Activated CD4-positive, alpha-beta T cell treated with anti-CD3 and anti-CD28 coated beads, Interleukin-2, amount 10 ng/mL, durations not matched to agents 7 days and 5 days (primary cell): ENCODE data around the gene C3orf20. TPM values are rescaled to one million over a fixed set of nuclear protein-coding genes. Genes with fewer than 3 reads are reported as not detected.
A peak's percentile ranks its signal among the peaks of the same experiment; 100 is the strongest.

Experiments used
- CTCF ChIA-PET: fragments of 350-600 bp; sonication (Branson Sonifier 250); formaldehyde crosslinking; loops from one replicate; lab custom pipeline; 2021; ENCODE audit warnings: antibody characterized with exemption; lab: Charles Lee
- POLR2A ChIA-PET: fragments of 350-600 bp; sonication (Branson Sonifier 250); formaldehyde crosslinking; loops from one replicate; lab custom pipeline; 2021; ENCODE audit warnings: antibody characterized with exemption; lab: Charles Lee
- DNase-seq: peaks from one replicate; pipeline ENCODE4 v3.0.0-alpha.2; 2020
- H3K27ac Mint-ChIP-seq: one replicate; pipeline ENCODE4 v1.8.0; 2021; ENCODE audit warnings: mild to moderate bottlenecking, moderate library complexity, mixed read lengths
- H3K27me3 Mint-ChIP-seq: one replicate; pipeline ENCODE4 v1.8.0; 2021; ENCODE audit warnings: mixed read lengths
- H3K36me3 Mint-ChIP-seq: one replicate; pipeline ENCODE4 v1.8.0; 2021; ENCODE audit warnings: low read depth, mixed read lengths
- H3K4me1 Mint-ChIP-seq: one replicate; pipeline ENCODE4 v1.8.0; 2021; ENCODE audit warnings: mixed read lengths
- H3K4me3 Mint-ChIP-seq: one replicate; pipeline ENCODE4 v1.8.0; 2021; ENCODE audit warnings: mild to moderate bottlenecking, moderate library complexity, mixed read lengths
- H3K9me3 Mint-ChIP-seq: one replicate; pipeline ENCODE4 v1.8.0; 2021; ENCODE audit warnings: mixed read lengths
- total RNA-seq, 2 experiments: library from RNA; stranded (reverse); gene quantifications; one replicate each; pipeline ENCODE4 v1.2.3, GENCODE V29; 2021

C3orf20 gene
- total RNA-seq, 2 experiments from 2014 or later = 0.10 TPM; not detected in 1

DNA sequence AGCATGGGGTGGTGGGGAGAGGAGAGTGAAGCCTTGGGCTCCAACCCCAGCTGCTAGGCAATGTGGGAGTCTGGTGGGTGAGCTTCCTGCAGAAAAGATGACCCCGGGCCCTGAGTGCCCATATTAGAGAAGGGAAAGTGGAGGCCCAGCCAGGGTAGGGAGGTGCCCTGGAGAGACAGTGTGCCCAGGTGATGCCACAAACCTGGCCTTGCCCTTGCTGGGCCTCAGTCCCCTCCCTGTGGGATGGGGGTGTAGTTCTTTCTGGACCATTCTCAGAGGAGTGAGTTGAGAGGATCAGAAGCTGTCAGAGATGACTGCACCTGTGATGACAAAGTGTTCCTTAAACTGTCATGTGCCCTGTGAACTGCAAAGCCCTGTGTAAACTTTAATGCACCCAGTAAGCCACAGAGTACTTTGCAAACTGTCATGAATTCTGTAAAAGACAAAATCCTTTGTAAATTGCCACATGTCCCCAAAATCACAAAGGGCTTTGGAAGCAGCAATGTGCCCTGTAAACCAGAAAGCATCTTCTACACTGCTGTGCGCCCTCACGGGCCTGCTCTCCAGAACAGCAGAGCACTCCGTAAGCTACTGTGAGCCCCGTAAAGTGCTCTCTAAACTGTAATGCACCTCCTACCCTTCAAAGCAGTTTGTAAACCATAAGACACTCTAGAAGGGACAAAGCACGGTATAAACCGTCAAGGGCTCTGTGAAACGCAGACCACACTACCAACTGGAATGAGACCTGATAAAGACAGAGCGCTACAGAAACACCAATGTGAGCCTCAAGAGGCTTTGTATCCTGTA lies 92.5 kb downstream of the C3orf20 start:
- DNase-seq = no peak
- no peak overlapping the region for H3K4me3 Mint-ChIP-seq
- ChIA-PET POLR2A (no interaction called here), CTCF (interaction anchor here (0.6 kb wide), 3 partner anchors 30 to 663 kb away, joined by 3 to 5 read pairs (median 3); no protein-coding TSS in a partner anchor)
- no peaks in the 10 kb centered on the region for H3K36me3 Mint-ChIP-seq
- no peak overlapping the region for H3K27ac Mint-ChIP-seq
- H3K4me1 Mint-ChIP-seq = no peaks in the 10 kb centered on the region
- no peaks in the 10 kb centered on the region for H3K9me3 Mint-ChIP-seq
- no peaks in the 10 kb centered on the region for H3K27me3 Mint-ChIP-seq

DNA sequence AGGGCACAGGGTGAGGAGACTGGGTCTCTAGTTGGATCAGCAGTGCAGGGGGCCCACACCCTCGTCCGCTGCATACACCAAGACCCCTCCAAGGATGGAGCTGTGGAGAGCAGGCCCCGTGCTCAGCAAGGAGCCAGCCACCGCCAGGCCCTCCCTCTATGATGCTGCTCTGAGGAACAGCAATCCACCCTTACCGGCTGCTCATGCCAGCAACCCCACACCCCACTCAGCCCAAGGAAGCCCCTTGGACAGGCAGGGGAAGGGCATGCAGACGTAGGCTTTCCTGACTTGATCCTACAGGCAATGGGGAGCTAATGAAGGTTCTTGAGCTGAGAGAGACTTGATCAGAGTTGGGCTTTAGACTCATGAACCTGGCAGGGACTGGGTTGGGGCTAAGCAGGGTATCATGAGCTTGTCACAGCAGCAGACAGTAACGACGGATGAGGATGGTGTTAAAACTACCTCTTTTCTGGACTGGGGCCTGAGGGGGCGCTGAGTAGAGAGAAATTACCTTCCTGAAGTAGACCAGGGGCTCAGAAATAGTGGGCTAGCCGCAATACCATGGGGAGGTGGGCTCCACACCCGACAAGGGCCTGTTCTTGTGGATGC lies 93.3 kb downstream of the C3orf20 start:
- Mint-ChIP-seq H3K4me1 (no peaks in the 10 kb centered on the region), H3K9me3 (no peaks in the 10 kb centered on the region), H3K36me3 (no peaks in the 10 kb centered on the region), H3K4me3 (no peak overlapping the region), H3K27me3 (no peaks in the 10 kb centered on the region), H3K27ac (no peak overlapping the region)
- CTCF ChIA-PET = interaction anchor here (0.6 kb wide), 2 partner anchors 437 to 662 kb away, joined by 3 read pairs; no protein-coding TSS in a partner anchor
- POLR2A ChIA-PET = no interaction called here
- no peak for DNase-seq

DNA sequence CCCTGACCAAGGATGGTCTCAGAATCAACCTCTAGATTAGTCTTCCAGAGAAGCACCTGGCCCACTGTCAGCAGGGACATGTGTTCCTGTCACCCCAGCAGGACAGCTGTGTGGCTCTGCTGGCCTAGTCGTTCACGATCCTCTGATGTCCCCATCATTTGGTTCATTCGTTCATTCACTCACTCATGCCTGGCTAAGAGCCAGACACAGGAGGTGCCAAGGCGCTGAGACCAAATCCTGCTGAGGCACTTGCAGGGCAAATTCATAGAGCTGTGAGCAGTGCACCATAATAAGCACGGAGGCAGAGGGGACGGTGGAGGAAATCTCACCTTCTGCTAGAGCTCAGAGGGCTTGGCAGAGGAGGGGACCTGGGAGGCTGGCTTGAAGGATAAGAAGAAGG lies 93.9 kb downstream of the C3orf20 start:
- H3K36me3 Mint-ChIP-seq = no peaks in the 10 kb centered on the region
- no peak overlapping the region for H3K27ac Mint-ChIP-seq
- CTCF ChIA-PET = no interaction called here
- no peak overlapping the region for H3K4me3 Mint-ChIP-seq
- no peaks in the 10 kb centered on the region for H3K27me3 Mint-ChIP-seq
- H3K4me1 Mint-ChIP-seq = no peaks in the 10 kb centered on the region
- no peaks in the 10 kb centered on the region for H3K9me3 Mint-ChIP-seq
- no peak for DNase-seq
- POLR2A ChIA-PET = no interaction called here

DNA sequence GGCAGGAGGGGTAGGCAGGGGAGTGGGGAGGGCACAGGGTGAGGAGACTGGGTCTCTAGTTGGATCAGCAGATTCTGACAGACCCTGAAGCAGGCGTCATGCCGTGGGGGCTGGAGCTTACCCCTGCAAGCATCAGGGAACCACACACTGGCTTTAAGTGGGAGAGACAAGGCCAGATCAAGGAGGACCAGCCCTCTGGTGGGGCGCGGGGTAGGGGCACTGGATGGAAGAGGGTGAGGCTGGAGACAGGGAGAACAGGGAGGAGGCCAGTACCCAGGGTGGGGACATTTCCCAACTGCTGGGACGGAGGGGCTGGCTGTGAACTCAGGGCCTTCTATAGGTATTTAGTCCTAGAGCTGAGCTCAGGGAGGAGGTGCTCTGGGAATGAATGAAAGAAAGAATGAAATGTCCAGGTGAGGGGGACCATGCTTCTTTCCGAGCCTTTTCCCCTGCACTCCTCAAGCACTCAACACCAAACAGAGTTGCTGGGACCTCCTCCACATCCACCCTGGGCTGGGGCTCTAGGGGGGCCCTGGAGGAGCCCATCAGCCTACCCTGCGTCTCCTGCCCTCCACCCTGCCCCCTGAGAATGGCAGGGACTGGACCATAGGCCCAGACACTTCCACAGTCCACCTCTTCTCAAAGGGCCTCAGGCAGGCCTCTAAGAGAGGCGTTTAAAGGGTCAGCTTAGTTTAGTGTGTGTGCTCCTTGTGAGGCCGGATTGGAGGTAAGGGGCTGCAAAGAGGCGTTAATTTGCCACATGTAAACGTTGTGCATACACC lies 94.8 kb downstream of the C3orf20 start:
- no peak for DNase-seq
- Mint-ChIP-seq H3K36me3 (no peaks in the 10 kb centered on the region), H3K4me1 (no peaks in the 10 kb centered on the region), H3K4me3 (no peak overlapping the region), H3K27me3 (no peaks in the 10 kb centered on the region), H3K9me3 (no peaks in the 10 kb centered on the region), H3K27ac (no peak overlapping the region)
- ChIA-PET POLR2A (no interaction called here), CTCF (no interaction called here)

DNA sequence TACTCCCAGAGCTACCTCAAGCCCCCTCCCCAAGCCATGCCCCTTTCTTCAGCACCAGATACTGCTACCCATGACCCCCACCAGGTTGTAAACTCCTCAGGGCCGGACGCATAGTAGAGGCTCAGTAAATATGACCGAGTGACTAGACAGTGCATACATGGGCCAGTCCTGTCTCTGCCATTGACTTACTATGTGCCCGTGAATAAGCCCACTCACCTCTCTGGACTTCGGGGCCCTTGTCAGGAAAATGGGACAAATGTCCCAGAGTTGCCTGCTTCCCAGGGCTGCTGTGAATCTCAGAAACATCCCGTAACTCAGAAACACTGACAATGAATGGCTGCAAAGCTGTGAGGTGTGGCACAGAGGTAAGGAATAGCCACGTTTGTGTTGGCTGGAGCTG lies 95.7 kb downstream of the C3orf20 start:
- no peaks in the 10 kb centered on the region for H3K4me1 Mint-ChIP-seq
- H3K4me3 Mint-ChIP-seq = no peak overlapping the region
- ChIA-PET POLR2A (no interaction called here), CTCF (no interaction called here)
- no peak overlapping the region for H3K27ac Mint-ChIP-seq
- no peaks in the 10 kb centered on the region for H3K27me3 Mint-ChIP-seq
- no peaks in the 10 kb centered on the region for H3K36me3 Mint-ChIP-seq
- H3K9me3 Mint-ChIP-seq = no peaks in the 10 kb centered on the region
- DNase-seq = no peak

DNA sequence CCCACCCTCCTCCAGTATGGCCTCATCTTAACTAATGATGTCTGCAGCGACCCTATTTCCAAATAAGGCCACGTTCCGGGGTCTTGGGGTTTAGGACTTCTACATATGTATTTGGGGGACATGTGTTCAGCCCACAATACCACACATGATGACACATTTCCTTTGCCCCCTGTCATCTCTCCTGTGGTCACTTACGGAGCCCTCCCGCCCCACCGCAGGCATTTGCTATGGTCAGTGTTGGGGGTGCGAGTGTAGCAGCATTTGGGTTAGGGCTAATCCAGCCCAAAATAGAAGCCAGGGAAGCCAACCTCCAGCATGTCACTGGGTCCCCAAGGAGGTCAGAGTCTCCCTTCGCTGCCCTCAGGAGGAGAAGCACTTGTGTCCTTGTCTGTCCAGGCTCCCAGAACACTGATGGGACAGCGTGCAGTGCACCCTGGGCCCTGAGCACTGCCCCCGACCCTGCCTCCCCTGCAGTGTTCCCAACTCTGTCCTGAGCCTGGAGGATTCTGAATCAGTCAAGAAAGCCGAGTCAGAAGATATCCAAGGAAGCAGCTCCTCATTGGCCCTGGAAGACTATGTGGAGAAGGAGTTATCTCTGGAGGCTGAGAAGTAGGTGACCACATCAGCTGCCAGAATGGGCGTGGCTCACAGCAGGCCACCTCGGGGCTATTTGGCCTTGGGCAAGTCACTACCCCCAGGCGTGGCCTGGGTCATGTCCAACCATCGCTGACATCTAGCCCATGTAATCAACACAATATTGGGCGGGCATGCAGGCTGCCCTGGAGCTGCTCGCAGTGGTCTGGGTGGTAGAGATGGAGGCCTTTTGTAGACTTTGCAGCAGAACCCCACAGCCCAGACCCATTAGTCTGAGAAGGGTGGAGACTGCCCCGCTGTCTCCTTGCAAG lies 96.9 kb downstream of the C3orf20 start:
- no peaks in the 10 kb centered on the region for H3K36me3 Mint-ChIP-seq
- H3K4me1 Mint-ChIP-seq = no peaks in the 10 kb centered on the region
- CTCF ChIA-PET = interaction anchor here (0.6 kb wide), 1 partner anchor 879 kb away, joined by 3 read pairs; no protein-coding TSS in a partner anchor
- DNase-seq = no peak
- no peaks in the 10 kb centered on the region for H3K27me3 Mint-ChIP-seq
- no peak overlapping the region for H3K4me3 Mint-ChIP-seq
- no peaks in the 10 kb centered on the region for H3K9me3 Mint-ChIP-seq
- H3K27ac Mint-ChIP-seq = no peak overlapping the region
- POLR2A ChIA-PET = no interaction called here

DNA sequence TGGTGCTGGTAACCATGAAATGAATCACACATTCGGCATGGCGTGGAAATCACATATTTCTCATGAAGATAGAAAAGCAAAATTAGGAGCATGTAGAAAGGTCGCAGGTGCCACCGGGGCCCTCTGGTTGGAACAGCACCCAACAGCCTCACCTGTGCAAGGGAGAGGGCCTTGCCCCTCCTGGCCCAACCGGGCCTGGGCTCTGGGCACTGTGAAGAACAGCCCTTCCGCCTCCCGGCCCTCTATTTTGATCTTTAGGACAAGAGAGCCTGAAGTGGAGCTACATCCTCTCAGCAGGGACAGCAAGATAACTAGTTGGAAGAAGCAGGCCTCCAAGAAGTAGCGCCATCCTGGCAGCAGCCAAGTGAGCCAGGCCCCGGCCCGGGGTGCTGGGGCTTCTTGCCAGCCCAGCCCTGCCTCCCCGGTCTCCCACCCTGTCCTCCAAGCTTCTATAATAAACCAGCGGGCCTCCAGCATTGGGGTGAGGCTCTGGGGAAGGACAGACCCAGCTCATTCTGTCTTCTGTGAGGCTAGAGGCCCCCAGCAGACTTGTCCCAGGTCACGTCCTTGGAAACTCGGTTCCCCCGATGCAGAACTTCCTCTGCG lies 97.7 kb downstream of the C3orf20 start:
- H3K4me1 Mint-ChIP-seq = no peaks in the 10 kb centered on the region
- H3K9me3 Mint-ChIP-seq = no peaks in the 10 kb centered on the region
- H3K27me3 Mint-ChIP-seq = no peaks in the 10 kb centered on the region
- POLR2A ChIA-PET = no interaction called here
- H3K36me3 Mint-ChIP-seq = no peaks in the 10 kb centered on the region
- CTCF ChIA-PET = interaction anchor here (0.6 kb wide), 1 partner anchor 383 kb away, joined by 3 read pairs; no protein-coding TSS in a partner anchor
- no peak overlapping the region for H3K27ac Mint-ChIP-seq
- DNase-seq = no peak
- no peak overlapping the region for H3K4me3 Mint-ChIP-seq

DNA sequence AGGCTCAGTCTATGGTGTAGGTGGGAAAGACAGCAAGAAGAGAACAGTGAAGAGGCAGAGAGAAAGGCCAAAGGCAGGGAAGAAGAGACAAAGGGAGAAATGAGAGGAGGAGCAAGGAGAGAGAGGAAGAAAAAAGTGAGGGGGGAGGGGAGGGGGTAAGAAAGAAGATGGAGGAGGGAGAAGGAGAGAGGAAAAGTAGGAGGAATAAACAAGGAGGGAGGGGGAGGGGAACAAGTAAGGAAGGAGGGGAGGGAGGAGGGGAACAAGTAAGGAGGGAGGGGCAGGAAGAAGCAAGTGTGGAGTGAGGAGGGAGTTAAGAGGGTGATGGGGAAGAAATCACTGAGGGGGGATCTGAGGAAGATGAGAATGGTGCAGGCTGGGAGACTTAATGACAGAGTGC lies 98.3 kb downstream of the C3orf20 start:
- Mint-ChIP-seq H3K27ac (no peak overlapping the region), H3K4me3 (no peak overlapping the region)

DNA sequence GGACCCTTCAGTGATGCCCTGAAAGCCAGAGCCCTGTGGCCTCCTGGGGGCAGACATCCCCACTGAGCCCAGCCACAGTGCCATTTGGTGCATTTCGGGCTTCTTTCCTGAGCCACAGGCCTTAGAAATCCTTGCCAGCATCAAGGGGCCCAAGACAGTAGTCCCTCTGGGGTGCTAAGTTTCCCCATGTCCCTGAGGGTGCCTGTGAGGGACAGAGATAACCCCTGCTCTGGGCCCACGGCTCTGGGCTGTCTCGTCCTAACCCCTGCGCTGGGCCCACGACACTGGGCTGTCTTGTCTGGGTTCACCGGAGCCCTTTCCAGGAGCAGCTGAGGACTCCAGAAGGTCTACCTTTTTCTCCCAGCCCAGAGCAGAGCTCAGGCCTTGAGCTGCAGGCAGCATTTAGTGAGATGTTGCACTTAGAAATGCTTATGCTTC lies 98.8 kb downstream of the C3orf20 start:
- no peaks in the 10 kb centered on the region for H3K9me3 Mint-ChIP-seq
- H3K27me3 Mint-ChIP-seq = peaks cover 4% of the 10 kb centered on the region
- no peak for DNase-seq
- no peaks in the 10 kb centered on the region for H3K36me3 Mint-ChIP-seq
- no peak overlapping the region for H3K4me3 Mint-ChIP-seq
- H3K27ac Mint-ChIP-seq = no peak overlapping the region
- POLR2A ChIA-PET = no interaction called here
- H3K4me1 Mint-ChIP-seq = no peaks in the 10 kb centered on the region
- CTCF ChIA-PET = interaction anchor here (0.8 kb wide), 1 partner anchor 12 kb away, joined by 4 read pairs; no protein-coding TSS in a partner anchor

More for the DNA sequence above, 98.3 kb downstream of the C3orf20 start:
- Mint-ChIP-seq H3K27me3 (no peaks in the 10 kb centered on the region), H3K36me3 (no peaks in the 10 kb centered on the region), H3K4me1 (no peaks in the 10 kb centered on the region), H3K9me3 (no peaks in the 10 kb centered on the region)
- POLR2A ChIA-PET = no interaction called here
- DNase-seq = no peak
- CTCF ChIA-PET = no interaction called here

DNA sequence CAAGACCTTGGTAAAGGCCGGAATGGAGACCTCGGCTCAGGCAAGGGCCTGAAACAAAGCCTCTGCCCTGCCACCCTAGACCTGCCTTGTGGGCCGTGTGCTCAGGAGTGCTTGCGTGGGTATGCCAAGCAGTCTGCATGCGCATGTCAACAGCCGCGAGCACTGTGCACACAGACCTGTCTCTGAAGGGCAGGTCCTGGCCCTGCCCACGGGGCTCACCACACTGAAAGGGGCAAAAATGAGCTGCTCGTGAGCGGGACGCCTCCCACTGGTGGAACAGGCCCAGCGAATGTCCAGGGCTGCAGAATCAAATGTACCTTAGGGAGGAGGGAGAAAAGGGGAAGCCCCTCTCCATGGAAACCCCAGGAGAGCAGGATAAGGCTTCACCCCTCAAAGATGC lies 99.5 kb downstream of the C3orf20 start:
- H3K9me3 Mint-ChIP-seq = peaks cover 3% of the 10 kb centered on the region
- no peak overlapping the region for H3K4me3 Mint-ChIP-seq
- no peaks in the 10 kb centered on the region for H3K4me1 Mint-ChIP-seq
- no peaks in the 10 kb centered on the region for H3K36me3 Mint-ChIP-seq
- ChIA-PET CTCF (interaction anchor here (0.8 to 1.0 kb wide), 2 partner anchors 12 to 79 kb away, joined by 3 to 4 read pairs; no protein-coding TSS in a partner anchor), POLR2A (no interaction called here)
- peaks cover 11% of the 10 kb centered on the region for H3K27me3 Mint-ChIP-seq
- no peak for DNase-seq
- no peak overlapping the region for H3K27ac Mint-ChIP-seq

DNA sequence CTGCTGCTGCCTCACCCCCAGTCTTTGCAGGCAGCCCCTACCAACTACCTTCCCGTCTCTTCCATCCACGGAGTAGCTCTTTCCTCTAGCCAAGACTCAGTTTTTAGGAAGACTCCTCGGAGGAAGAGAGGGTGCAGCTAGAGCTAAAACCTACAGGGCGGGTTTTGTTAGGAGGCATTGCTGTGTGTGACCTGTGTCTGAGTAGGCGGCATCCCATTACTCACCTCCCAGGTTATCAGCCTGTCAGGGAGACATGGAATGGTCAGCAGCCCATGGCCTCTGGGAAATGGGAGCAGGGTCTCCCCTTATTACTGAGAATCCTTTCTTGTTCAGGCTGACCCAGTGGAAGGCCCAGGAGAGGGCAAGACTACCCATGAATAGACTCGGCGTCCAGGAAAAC lies 100.1 kb downstream of the C3orf20 start:
- Mint-ChIP-seq H3K4me1 (no peaks in the 10 kb centered on the region), H3K9me3 (peaks cover 3% of the 10 kb centered on the region), H3K27me3 (peaks cover 14% of the 10 kb centered on the region), H3K27ac (no peak overlapping the region), H3K4me3 (no peak overlapping the region), H3K36me3 (no peaks in the 10 kb centered on the region)
- ChIA-PET CTCF (interaction anchor here (1.0 kb wide), 1 partner anchor 79 kb away, joined by 3 read pairs; no protein-coding TSS in a partner anchor), POLR2A (no interaction called here)
- no peak for DNase-seq

DNA sequence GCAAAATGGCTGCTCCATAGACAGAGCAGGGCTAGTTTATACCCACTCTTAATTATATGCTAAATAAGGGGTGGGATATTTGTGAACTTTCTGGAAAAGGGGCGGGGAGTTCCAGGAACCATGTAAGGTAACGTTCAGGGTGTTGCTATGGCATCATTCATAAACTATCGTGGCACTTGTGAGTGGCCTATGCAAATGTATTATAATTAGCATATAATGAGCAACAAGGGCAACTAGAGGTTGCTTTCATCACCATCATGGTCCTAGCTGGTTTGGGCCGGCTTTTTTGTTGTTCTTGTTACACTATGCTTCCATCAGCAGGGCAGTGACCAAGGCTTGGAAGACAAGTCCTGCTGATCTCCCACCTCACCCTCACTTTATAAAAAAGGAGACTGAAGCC lies 100.6 kb downstream of the C3orf20 start:
- H3K36me3 Mint-ChIP-seq = no peaks in the 10 kb centered on the region
- CTCF ChIA-PET = no interaction called here
- peaks cover 3% of the 10 kb centered on the region for H3K9me3 Mint-ChIP-seq
- no peak overlapping the region for H3K4me3 Mint-ChIP-seq
- DNase-seq = no peak
- peaks cover 14% of the 10 kb centered on the region for H3K27me3 Mint-ChIP-seq
- POLR2A ChIA-PET = no interaction called here
- H3K27ac Mint-ChIP-seq = peak overlapping the region; percentile 37
- H3K4me1 Mint-ChIP-seq = no peaks in the 10 kb centered on the region
